Liver (tissue), 9 donors: Measurements from ENCODE around the gene HTR4. TPM values are rescaled to one million over a fixed set of nuclear protein-coding genes. Genes with fewer than 3 reads are reported as not detected.

Source experiments
- DNase-seq: peaks from one replicate; pipeline ENCODE4 v3.0.0-alpha.2; 2017; ENCODE audit warnings: low spot score
- H3K27ac ChIP-seq, 2 donors: one replicate each; pipeline ENCODE4 v1.7.0; 2013; ENCODE audit warnings: inconsistent platforms in 2 of 2, low read length in 2 of 2, control low read depth in 1 of 2, low read depth in 1 of 2, mild to moderate bottlenecking in 1 of 2
- H3K27me3 ChIP-seq, 4 donors: one replicate each; pipeline versions ENCODE4 v1.6.1 to v1.7.0; 2013; ENCODE audit warnings: low read length in 3 of 4, inconsistent platforms in 1 of 4, mild to moderate bottlenecking in 1 of 4, moderate library complexity in 1 of 4; ENCODE audit not compliant: control insufficient read depth in 4 of 4, insufficient read depth in 4 of 4
- H3K36me3 ChIP-seq, 4 donors: one replicate each; pipeline versions ENCODE4 v1.6.1 to v1.7.0; 2013; ENCODE audit warnings: low read length in 3 of 4, mild to moderate bottlenecking in 3 of 4, low read depth in 1 of 4, moderate library complexity in 1 of 4; ENCODE audit not compliant: control insufficient read depth in 4 of 4, insufficient read depth in 3 of 4
- H3K4me1 ChIP-seq, 4 donors: one replicate each; pipeline versions ENCODE4 v1.6.1 to v1.7.0; 2013; ENCODE audit warnings: low read length in 3 of 4, mild to moderate bottlenecking in 3 of 4, moderate library complexity in 1 of 4; ENCODE audit not compliant: control insufficient read depth in 4 of 4, insufficient read depth in 4 of 4
- H3K4me3 ChIP-seq, 3 donors: one replicate each; pipeline versions ENCODE4 v1.6.1 to v1.7.0; 2013; ENCODE audit warnings: low read length in 3 of 3, control low read depth in 1 of 3, low read depth in 1 of 3, mild to moderate bottlenecking in 1 of 3
- H3K9ac ChIP-seq, 2 donors: one replicate each; pipeline ENCODE4 v1.7.0; 2013; ENCODE audit warnings: low read length in 2 of 2, mild to moderate bottlenecking in 2 of 2, moderate library complexity in 2 of 2, control low read depth in 1 of 2, low read depth in 1 of 2
- H3K9me3 ChIP-seq, 4 donors: one replicate each; pipeline versions ENCODE4 v1.6.1 to v1.7.0; 2013; ENCODE audit warnings: low read length in 3 of 4; ENCODE audit not compliant: control insufficient read depth in 4 of 4
- EGR1 ChIP-seq, 2 donors: IDR thresholded peaks; 2 replicates each; pipeline ENCODE4 v1.6.1; 2016 to 2018; ENCODE audit warnings: antibody characterized with exemption in 2 of 2, low read depth in 2 of 2
- FOXA1 ChIP-seq: IDR thresholded peaks from 2 replicates; pipeline ENCODE4 v1.6.1; 2016; ENCODE audit warnings: antibody characterized with exemption
- FOXA2 ChIP-seq: IDR thresholded peaks from 2 replicates; pipeline ENCODE4 v1.6.1; 2016; ENCODE audit warnings: antibody characterized with exemption
- GABPA ChIP-seq, 2 donors: IDR thresholded peaks in 1 of 2; conservative IDR thresholded peaks in 1 of 2; 2 replicates each; pipeline ENCODE4 v1.6.1; 2016; ENCODE audit warnings: antibody characterized with exemption in 2 of 2, mild to moderate bottlenecking in 1 of 2, moderate library complexity in 1 of 2
- HNF4G ChIP-seq: IDR thresholded peaks from 2 replicates; pipeline ENCODE4 v1.6.1; 2016; ENCODE audit warnings: antibody characterized with exemption
- JUND ChIP-seq, 2 donors: IDR thresholded peaks; 2 replicates each; pipeline ENCODE4 v1.6.1; 2016; ENCODE audit warnings: antibody characterized with exemption in 2 of 2
- RXRA ChIP-seq, 2 donors: IDR thresholded peaks; 2 replicates each; pipeline ENCODE4 v1.6.1; 2017 to 2018; ENCODE audit warnings: antibody characterized with exemption in 2 of 2, mild to moderate bottlenecking in 1 of 2
- SP1 ChIP-seq: IDR thresholded peaks from 2 replicates; pipeline ENCODE4 v1.6.1; 2018; ENCODE audit warnings: antibody characterized with exemption, mild to moderate bottlenecking
- YY1 ChIP-seq: IDR thresholded peaks from 2 replicates; pipeline ENCODE4 v1.6.1; 2016; ENCODE audit warnings: antibody characterized with exemption, mild to moderate bottlenecking
- WGBS: extraction: QIAGEN DNeasy Blood & Tissue Kit; methylation state at CpG from one replicate; pipeline ENCODE4 v1.1.7; 2013; 5-methylcytosine and 5-hydroxymethylcytosine counted together
- polyA plus RNA-seq, 2 donors: library from polyadenylated mRNA; stranded (reverse) in 1 of 2; unstranded in 1 of 2; fragments of 200-250 nt in 1 of 2; fragments of >200 nt in 1 of 2; fragmentation: Nextera tagmentation in 1 of 2; extraction: Ambion mirVana in 1 of 2; gene quantifications; one replicate each; pipeline versions ENCODE4 v1.2.1 to v1.2.3, GENCODE V29; 2013 to 2015
- total RNA-seq, 2 donors: library from RNA; depleted of rRNA; stranded (reverse); fragments of >200 nt; gene quantifications; one replicate each; pipeline ENCODE4 v1.2.3, GENCODE V29; 2014
- TF ChIP-seq, protein P1 (sequence below): IDR thresholded peaks from 2 replicates; pipeline ENCODE4 v1.6.1; 2016; ENCODE audit warnings: antibody characterized with exemption
- TF ChIP-seq, protein P2 (sequence below): IDR thresholded peaks from 2 replicates; pipeline ENCODE4 v1.6.1; 2016; ENCODE audit warnings: antibody characterized with exemption
- TF ChIP-seq, protein P3 (sequence below): IDR thresholded peaks from 2 replicates; pipeline ENCODE4 v1.6.1; 2016; ENCODE audit warnings: antibody characterized with exemption
- TF ChIP-seq, protein P4 (sequence below): fragments of 150-350 bp; IDR thresholded peaks from 2 replicates; pipeline ENCODE4 v1.5.1; 2017; ENCODE audit warnings: improper control_type of control experiment, low read depth, low read length; ENCODE audit not compliant: missing input control
- donor health status: healthy.
- donor health status: healthy.
- donor health status: healthy.
- donor health status: healthy.
- donor health status: healthy.

Gene HTR4
- total and polyA plus RNA-seq, 4 donors, result 0.19 to 2.4 (median 0.98) TPM

DNA sequence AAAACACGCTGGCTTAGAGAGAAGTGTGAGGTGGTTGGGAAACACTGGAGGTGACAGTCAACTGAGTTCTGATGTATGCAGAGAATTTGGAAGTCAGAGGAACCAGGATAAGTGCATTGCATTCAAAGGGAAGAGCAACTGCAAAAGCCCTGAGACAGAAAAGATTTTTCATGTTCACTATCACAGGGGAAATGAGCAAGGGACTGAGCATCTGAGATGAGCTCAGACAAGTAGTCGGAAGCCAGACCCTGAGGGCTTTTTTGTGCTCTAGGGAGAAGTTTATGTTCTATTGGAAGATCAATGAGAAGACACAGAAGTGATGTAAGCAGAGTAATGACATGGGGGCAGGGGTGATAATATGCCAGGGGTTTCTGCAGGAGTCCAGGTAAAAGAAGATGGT is 97.5 kb downstream of the HTR4 start:
- Histone ChIP-seq H3K9ac (no peak overlapping the region), H3K27me3 (no peaks in the 10 kb centered on the region), H3K4me3 (no peak overlapping the region), H3K27ac (no peak overlapping the region), H3K9me3 (no peaks in the 10 kb centered on the region), H3K36me3 (no peaks in the 10 kb centered on the region), H3K4me1 (peaks cover 0 to 7% (median 5%) of the 10 kb centered on the region in 4 donors)
- TF ChIP-seq, protein P1, sequence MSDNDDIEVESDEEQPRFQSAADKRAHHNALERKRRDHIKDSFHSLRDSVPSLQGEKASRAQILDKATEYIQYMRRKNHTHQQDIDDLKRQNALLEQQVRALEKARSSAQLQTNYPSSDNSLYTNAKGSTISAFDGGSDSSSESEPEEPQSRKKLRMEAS, result no peak
- no peak for TF ChIP-seq YY1
- TF ChIP-seq, protein P2, sequence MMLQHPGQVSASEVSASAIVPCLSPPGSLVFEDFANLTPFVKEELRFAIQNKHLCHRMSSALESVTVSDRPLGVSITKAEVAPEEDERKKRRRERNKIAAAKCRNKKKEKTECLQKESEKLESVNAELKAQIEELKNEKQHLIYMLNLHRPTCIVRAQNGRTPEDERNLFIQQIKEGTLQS, result no peak
- TF ChIP-seq FOXA2, result no peak
- no peak for TF ChIP-seq RXRA (IDR thresholded peaks at IDR 0.05)
- TF ChIP-seq, protein P3, sequence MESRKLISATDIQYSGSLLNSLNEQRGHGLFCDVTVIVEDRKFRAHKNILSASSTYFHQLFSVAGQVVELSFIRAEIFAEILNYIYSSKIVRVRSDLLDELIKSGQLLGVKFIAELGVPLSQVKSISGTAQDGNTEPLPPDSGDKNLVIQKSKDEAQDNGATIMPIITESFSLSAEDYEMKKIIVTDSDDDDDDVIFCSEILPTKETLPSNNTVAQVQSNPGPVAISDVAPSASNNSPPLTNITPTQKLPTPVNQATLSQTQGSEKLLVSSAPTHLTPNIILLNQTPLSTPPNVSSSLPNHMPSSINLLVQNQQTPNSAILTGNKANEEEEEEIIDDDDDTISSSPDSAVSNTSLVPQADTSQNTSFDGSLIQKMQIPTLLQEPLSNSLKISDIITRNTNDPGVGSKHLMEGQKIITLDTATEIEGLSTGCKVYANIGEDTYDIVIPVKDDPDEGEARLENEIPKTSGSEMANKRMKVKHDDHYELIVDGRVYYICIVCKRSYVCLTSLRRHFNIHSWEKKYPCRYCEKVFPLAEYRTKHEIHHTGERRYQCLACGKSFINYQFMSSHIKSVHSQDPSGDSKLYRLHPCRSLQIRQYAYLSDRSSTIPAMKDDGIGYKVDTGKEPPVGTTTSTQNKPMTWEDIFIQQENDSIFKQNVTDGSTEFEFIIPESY, result no peak
- TF ChIP-seq FOXA1, result no peak
- TF ChIP-seq JUND (IDR thresholded peaks at IDR 0.05), result no peak
- TF ChIP-seq SP1, result no peak
- TF ChIP-seq, protein P4, sequence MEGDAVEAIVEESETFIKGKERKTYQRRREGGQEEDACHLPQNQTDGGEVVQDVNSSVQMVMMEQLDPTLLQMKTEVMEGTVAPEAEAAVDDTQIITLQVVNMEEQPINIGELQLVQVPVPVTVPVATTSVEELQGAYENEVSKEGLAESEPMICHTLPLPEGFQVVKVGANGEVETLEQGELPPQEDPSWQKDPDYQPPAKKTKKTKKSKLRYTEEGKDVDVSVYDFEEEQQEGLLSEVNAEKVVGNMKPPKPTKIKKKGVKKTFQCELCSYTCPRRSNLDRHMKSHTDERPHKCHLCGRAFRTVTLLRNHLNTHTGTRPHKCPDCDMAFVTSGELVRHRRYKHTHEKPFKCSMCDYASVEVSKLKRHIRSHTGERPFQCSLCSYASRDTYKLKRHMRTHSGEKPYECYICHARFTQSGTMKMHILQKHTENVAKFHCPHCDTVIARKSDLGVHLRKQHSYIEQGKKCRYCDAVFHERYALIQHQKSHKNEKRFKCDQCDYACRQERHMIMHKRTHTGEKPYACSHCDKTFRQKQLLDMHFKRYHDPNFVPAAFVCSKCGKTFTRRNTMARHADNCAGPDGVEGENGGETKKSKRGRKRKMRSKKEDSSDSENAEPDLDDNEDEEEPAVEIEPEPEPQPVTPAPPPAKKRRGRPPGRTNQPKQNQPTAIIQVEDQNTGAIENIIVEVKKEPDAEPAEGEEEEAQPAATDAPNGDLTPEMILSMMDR, result no peak
- no peak for TF ChIP-seq EGR1 (IDR thresholded peaks at IDR 0.05; ENCODE audit: low read depth in 2 of 2)
- no peak for TF ChIP-seq GABPA (IDR thresholded peaks at IDR 0.05 in 1 of 2, conservative IDR thresholded peaks at IDR 0.05 in 1 of 2)
- TF ChIP-seq HNF4G, result no peak
- no peak for DNase-seq
- WGBS, result 86% methylated on average over 2 of the region's 2 CpGs

DNA sequence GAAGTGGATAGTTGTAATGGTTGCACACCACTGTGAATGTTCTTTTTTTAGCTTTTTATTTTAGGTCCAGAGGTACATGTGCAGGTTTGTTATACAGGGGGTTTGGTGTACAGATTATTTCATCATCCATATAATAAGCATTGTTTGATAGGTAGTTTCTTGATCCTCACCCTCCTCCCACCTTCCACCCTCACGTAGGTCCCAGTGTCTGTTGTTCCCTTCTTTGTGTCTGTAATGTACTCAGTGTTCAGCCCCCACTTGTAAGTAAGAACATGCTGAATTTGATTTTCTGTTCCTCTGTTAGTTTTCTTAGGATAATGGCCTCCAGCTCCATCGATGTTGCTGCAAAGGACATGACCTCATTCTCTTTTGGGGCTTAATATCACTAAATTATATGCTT is 99.7 kb downstream of the HTR4 start:
- Histone ChIP-seq H3K27me3 (no peaks in the 10 kb centered on the region), H3K4me1 (no peaks in the 10 kb centered on the region), H3K36me3 (no peaks in the 10 kb centered on the region), H3K4me3 (no peak overlapping the region), H3K27ac (no peak overlapping the region), H3K9me3 (no peaks in the 10 kb centered on the region), H3K9ac (no peak overlapping the region)
- TF ChIP-seq, protein P4, result no peak
- 89% methylated on average over 2 of the region's 2 CpGs for WGBS
- DNase-seq, result no peak
